GM23338 (cell line): ENCODE measurements around the gene SHISA4. TPM values are rescaled to one million over a fixed set of nuclear protein-coding genes. Genes with fewer than 3 reads are reported as not detected.

Experiments used
- ATAC-seq: fragments of 200-7000 bp; cut with Tn5 transposase; 3 replicates; pipeline ENCODE4 v1.9.1; 2020
- DNase-seq: peaks from one replicate; pipeline ENCODE4 v3.0.0-alpha.2; 2015; ENCODE audit warnings: low spot score
- H2AFZ ChIP-seq: fragments of 200-600 bp; sonication (generic); 2 replicates; pipeline ENCODE4 v1.8.0; 2016; ENCODE audit warnings: antibody characterized with exemption, mild to moderate bottlenecking, moderate library complexity
- H3F3A ChIP-seq: fragments of 200-600 bp; sonication (generic); replicated peaks from 2 replicates; pipeline ENCODE4 v1.8.0; 2017; ENCODE audit warnings: antibody characterized with exemption, mixed run types, low read depth
- H3K27ac ChIP-seq: fragments of 200-600 bp; sonication (generic); 2 replicates; pipeline ENCODE4 v1.6.1; 2016; ENCODE audit warnings: low read depth
- H3K27me3 ChIP-seq: fragments of 200-600 bp; sonication (generic); 2 replicates; pipeline ENCODE4 v1.8.0; 2016; ENCODE audit warnings: mild to moderate bottlenecking, mixed run types, moderate library complexity; ENCODE audit not compliant: insufficient read depth
- H3K36me3 ChIP-seq: fragments of 200-600 bp; sonication (generic); 2 replicates; pipeline ENCODE4 v1.8.0; 2016; ENCODE audit warnings: mild to moderate bottlenecking; ENCODE audit not compliant: insufficient read depth
- H3K4me1 ChIP-seq: fragments of 200-600 bp; sonication (generic); 2 replicates; pipeline ENCODE4 v1.8.0; 2016; ENCODE audit warnings: mild to moderate bottlenecking, moderate library complexity; ENCODE audit not compliant: insufficient read depth
- H3K4me2 ChIP-seq: fragments of 200-600 bp; sonication (generic); 2 replicates; pipeline ENCODE4 v1.7.1; 2017; ENCODE audit warnings: mixed run types
- H3K4me3 ChIP-seq: fragments of 200-600 bp; sonication (generic); 2 replicates; pipeline ENCODE4 v1.6.1; 2016; ENCODE audit warnings: mixed run types
- H3K79me2 ChIP-seq: fragments of 200-600 bp; sonication (generic); replicated peaks from 2 replicates; pipeline ENCODE4 v1.8.0; 2017; ENCODE audit warnings: mild to moderate bottlenecking; ENCODE audit not compliant: insufficient read depth
- H3K9me2 ChIP-seq: fragments of 200-600 bp; sonication (generic); 2 replicates; pipeline ENCODE4 v1.8.0; 2017; ENCODE audit not compliant: insufficient read depth
- H4K20me1 ChIP-seq: fragments of 200-600 bp; sonication (generic); replicated peaks from 2 replicates; pipeline ENCODE4 v1.8.0; 2017; ENCODE audit warnings: mild to moderate bottlenecking; ENCODE audit not compliant: insufficient read depth
- H3K27ac Mint-ChIP-seq: 2 replicates; pipeline ENCODE4 v1.8.0; 2020; ENCODE audit warnings: inconsistent platforms, mild to moderate bottlenecking, moderate library complexity, mixed read lengths
- H3K27me3 Mint-ChIP-seq: 3 replicates; pipeline ENCODE4 v1.8.0; 2022; ENCODE audit warnings: low read depth, mild to moderate bottlenecking, moderate library complexity, mixed read lengths, inconsistent platforms; ENCODE audit not compliant: insufficient read depth, poor library complexity
- H3K36me3 Mint-ChIP-seq: 3 replicates; pipeline ENCODE4 v1.8.0; 2021; ENCODE audit warnings: low read depth, mild to moderate bottlenecking, inconsistent platforms, moderate library complexity, mixed read lengths
- H3K4me1 Mint-ChIP-seq: 3 replicates; pipeline ENCODE4 v1.8.0; 2020; ENCODE audit warnings: mild to moderate bottlenecking, inconsistent platforms, mixed read lengths
- H3K4me3 Mint-ChIP-seq: 3 replicates; pipeline ENCODE4 v1.8.0; 2021; ENCODE audit warnings: moderate library complexity, mild to moderate bottlenecking, inconsistent platforms, mixed read lengths
- H3K9me3 Mint-ChIP-seq: 3 replicates; pipeline ENCODE4 v1.8.0; 2020; ENCODE audit warnings: moderate library complexity, mild to moderate bottlenecking, inconsistent platforms, mixed read lengths
- EZH2phosphoT487 ChIP-seq: fragments of 200-600 bp; sonication (generic); IDR thresholded peaks from one replicate; pipeline ENCODE4 v1.8.1; 2018; ENCODE audit warnings: antibody characterized with exemption; ENCODE audit not compliant: unreplicated experiment
- NANOG ChIP-seq: IDR thresholded peaks from 2 replicates; pipeline ENCODE4 v1.6.1; 2016; ENCODE audit warnings: antibody characterized with exemption, borderline replicate concordance
- POLR2AphosphoS5 ChIP-seq: IDR thresholded peaks from 2 replicates; pipeline ENCODE4 v1.6.1; 2016; ENCODE audit warnings: antibody characterized with exemption, low read depth
- ZNF114 ChIP-seq: fragments of 250-450 bp; sonication (Bioruptor Pico); IDR thresholded peaks from 2 replicates; pipeline ENCODE4 v1.5.0; 2020; ENCODE audit warnings: mild to moderate bottlenecking, moderate library complexity
- ZNF331 ChIP-seq: fragments of 250-450 bp; sonication (Bioruptor Pico); IDR thresholded peaks from 2 replicates; pipeline ENCODE4 v1.5.0; 2020; ENCODE audit warnings: low read depth, mild to moderate bottlenecking, moderate library complexity
- ZNF462 ChIP-seq: fragments of 250-450 bp; sonication (Bioruptor Pico); IDR thresholded peaks from 2 replicates; pipeline ENCODE4 v1.5.0; 2020; ENCODE audit warnings: mild to moderate bottlenecking, moderate library complexity
- polyA plus RNA-seq: library from polyadenylated mRNA; unstranded; fragments of >200 nt; fragmentation: Nextera tagmentation; extraction: Ambion mirVana; gene quantifications from 2 replicates; pipeline ENCODE4 v1.2.1, GENCODE V29; 2016
- total RNA-seq: library from RNA; depleted of rRNA; stranded (reverse); fragments of >200 nt; shearing (Covaris generic); gene quantifications from 2 replicates; pipeline ENCODE4 v1.2.3, GENCODE V29; 2014

SHISA4 gene
- total and polyA plus RNA-seq, 2 experiments from 2014 or later = 8.0 to 9.2 TPM

GRCh38 chr1:201892211-201892610, 3.5 kb downstream of the SHISA4 start (continued):
- no peak for TF ChIP-seq ZNF462 (CRISPR knock-in tag)

GRCh38 chr1:201893431-201893830, 4.7 kb downstream of the SHISA4 start:
- Mint-ChIP-seq H3K9me3 (no peaks in the 10 kb centered on the region), H3K36me3 (no peaks in the 10 kb centered on the region), H3K4me1 (peaks cover 40% of the 10 kb centered on the region), H3K27ac (no peak overlapping the region; the same call in 1 of the 2 replicates), H3K27me3 (peaks cover 18% of the 10 kb centered on the region), H3K4me3 (no peak overlapping the region; the same call in 2 of the 3 replicates)
- no peak for DNase-seq
- no peaks in the 10 kb centered on the region for H3K36me3 ChIP-seq
- peaks cover 16% of the 10 kb centered on the region for H3K4me1 ChIP-seq
- no peaks in the 10 kb centered on the region for H3F3A ChIP-seq
- no peak for ATAC-seq
- H4K20me1 ChIP-seq = no peaks in the 10 kb centered on the region
- H2AFZ ChIP-seq = no peak overlapping the region
- H3K9me2 ChIP-seq = no peaks in the 10 kb centered on the region
- H3K4me2 ChIP-seq = no peak overlapping the region
- no peak overlapping the region for H3K4me3 ChIP-seq
- no peak overlapping the region for H3K27ac ChIP-seq
- H3K79me2 ChIP-seq = no peaks in the 10 kb centered on the region
- peaks cover 16% of the 10 kb centered on the region for H3K27me3 ChIP-seq
- no peak for TF ChIP-seq ZNF331
- TF ChIP-seq ZNF462 (CRISPR knock-in tag) = no peak
- no peak for TF ChIP-seq POLR2AphosphoS5
- TF ChIP-seq NANOG = no peak
- no peak for TF ChIP-seq EZH2phosphoT487
- no peak for TF ChIP-seq ZNF114 (CRISPR knock-in tag)
